Nephron (organoid): ENCODE results near the gene HPRT1.

Experiments
- H3K27ac Mint-ChIP-seq, 3 experiments: 2 replicates each; pipeline ENCODE4 v1.8.0; 2020; ENCODE audit warnings: mixed read lengths in 3 of 3, mild to moderate bottlenecking in 2 of 3, moderate library complexity in 1 of 3
- H3K27me3 Mint-ChIP-seq: 2 replicates; pipeline ENCODE4 v1.8.0; 2021; ENCODE audit warnings: low read depth, mild to moderate bottlenecking, moderate library complexity, mixed read lengths
- H3K36me3 Mint-ChIP-seq: 2 replicates; pipeline ENCODE4 v1.8.0; 2020; ENCODE audit warnings: low read depth, mixed read lengths
- H3K4me1 Mint-ChIP-seq: 2 replicates; pipeline ENCODE4 v1.8.0; 2020; ENCODE audit warnings: mixed read lengths
- H3K4me3 Mint-ChIP-seq, 3 experiments: 2 replicates each; pipeline ENCODE4 v1.8.0; 2020; ENCODE audit warnings: mild to moderate bottlenecking in 3 of 3, mixed read lengths in 3 of 3, moderate library complexity in 2 of 3
- H3K9me3 Mint-ChIP-seq: 2 replicates; pipeline ENCODE4 v1.8.0; 2020; ENCODE audit warnings: mixed read lengths
- CTCF ChIP-seq, 3 experiments: fragments of 200-600 bp; sonication (generic); IDR thresholded peaks; one replicate each; pipeline ENCODE4 v1.5.0; 2021; ENCODE audit warnings: antibody characterized with exemption in 3 of 3; ENCODE audit not compliant: unreplicated experiment in 3 of 3

HPRT1 gene

GRCh38 chrX:134452596-134452995 lies 7.4 kb upstream of the HPRT1 start:
- no peaks in the 10 kb centered on the region for H3K27me3 Mint-ChIP-seq
- no peak overlapping the region for H3K4me3 Mint-ChIP-seq
- H3K36me3 Mint-ChIP-seq, result no peaks in the 10 kb centered on the region
- peaks cover 7% of the 10 kb centered on the region for H3K9me3 Mint-ChIP-seq
- H3K4me1 Mint-ChIP-seq, result no peaks in the 10 kb centered on the region
- H3K27ac Mint-ChIP-seq, result no peak overlapping the region
- no peak for TF ChIP-seq CTCF (IDR thresholded peaks at IDR 0.05; ENCODE audit: unreplicated experiment in 3 of 3)

DNA sequence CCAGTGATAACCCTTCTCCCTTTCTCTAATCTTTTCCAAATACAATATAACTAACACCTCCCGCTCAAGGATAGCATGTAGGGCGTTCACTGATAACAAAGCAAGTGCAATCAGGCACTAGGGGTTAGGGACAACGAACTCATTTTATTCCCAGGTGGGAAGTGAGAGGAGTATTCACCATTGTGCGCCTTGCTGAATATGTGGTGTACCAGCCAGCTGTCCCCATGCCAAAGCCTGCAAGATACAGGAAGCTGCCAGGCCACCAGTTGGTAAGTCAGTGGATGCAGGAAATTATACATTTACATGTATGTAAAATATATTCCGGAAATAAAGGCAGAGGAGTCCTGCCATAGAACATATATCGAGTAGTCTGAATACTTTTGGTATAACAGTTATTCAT lies 6.3 kb upstream of the HPRT1 start:
- peaks cover 7% of the 10 kb centered on the region for H3K9me3 Mint-ChIP-seq
- no peak for TF ChIP-seq CTCF (IDR thresholded peaks at IDR 0.05; ENCODE audit: unreplicated experiment in 3 of 3)
- no peaks in the 10 kb centered on the region for H3K36me3 Mint-ChIP-seq
- no peak overlapping the region for H3K4me3 Mint-ChIP-seq
- no peaks in the 10 kb centered on the region for H3K4me1 Mint-ChIP-seq
- H3K27me3 Mint-ChIP-seq, result no peaks in the 10 kb centered on the region
- H3K27ac Mint-ChIP-seq, result no peak overlapping the region

- H3K36me3 Mint-ChIP-seq, result no peaks in the 10 kb centered on the region
- H3K27ac Mint-ChIP-seq, result no peak overlapping the region
- no peak overlapping the region for H3K4me3 Mint-ChIP-seq
- no peaks in the 10 kb centered on the region for H3K27me3 Mint-ChIP-seq
- no peaks in the 10 kb centered on the region for H3K4me1 Mint-ChIP-seq
- TF ChIP-seq CTCF (IDR thresholded peaks at IDR 0.05; ENCODE audit: unreplicated experiment in 3 of 3), result no peak
- H3K9me3 Mint-ChIP-seq, result peaks cover 7% of the 10 kb centered on the region
These were observed 5.5 kb upstream of the HPRT1 start for GRCh38 chrX:134454506-134454905.

DNA sequence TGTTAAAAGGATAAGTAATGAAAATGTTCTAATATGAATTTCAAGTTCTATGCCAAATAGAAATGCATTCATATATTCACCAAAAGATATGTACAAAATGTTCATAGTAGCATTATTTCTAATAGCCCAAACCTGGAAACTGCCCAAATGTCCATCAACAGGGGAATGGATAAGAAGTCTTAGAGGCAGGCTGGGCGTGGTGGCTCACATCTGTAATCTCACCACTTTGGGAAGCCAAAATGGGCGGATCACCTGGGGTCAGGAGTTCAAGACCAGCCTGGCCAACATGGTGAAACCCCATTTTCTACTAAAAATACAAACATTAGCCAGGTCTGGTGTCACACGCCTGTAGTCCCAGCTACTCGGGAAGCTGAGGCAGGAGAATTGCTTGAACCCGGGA lies 2.3 kb upstream of the HPRT1 start:
- H3K27me3 Mint-ChIP-seq, result no peaks in the 10 kb centered on the region
- no peaks in the 10 kb centered on the region for H3K9me3 Mint-ChIP-seq

GRCh38 chrX:134459683-134460004 lies 321 bp upstream of the HPRT1 start:
- peak overlapping the region; percentile 85 to 88 (median 88) for H3K4me3 Mint-ChIP-seq
- no peaks in the 10 kb centered on the region for H3K36me3 Mint-ChIP-seq
- H3K27ac Mint-ChIP-seq, result peak overlapping the region in 2 of 3 experiments; percentile 83 to 86
- no peaks in the 10 kb centered on the region for H3K27me3 Mint-ChIP-seq
- H3K4me1 Mint-ChIP-seq, result peaks cover 5% of the 10 kb centered on the region
- no peak for TF ChIP-seq CTCF (IDR thresholded peaks at IDR 0.05; ENCODE audit: unreplicated experiment in 3 of 3)
- no peaks in the 10 kb centered on the region for H3K9me3 Mint-ChIP-seq

More for the DNA sequence above, 2.3 kb upstream of the HPRT1 start:
- H3K27ac Mint-ChIP-seq, result no peak overlapping the region
- TF ChIP-seq CTCF (IDR thresholded peaks at IDR 0.05; ENCODE audit: unreplicated experiment in 3 of 3), result no peak
- peaks cover 5% of the 10 kb centered on the region for H3K4me1 Mint-ChIP-seq
- H3K4me3 Mint-ChIP-seq, result peak overlapping the region; percentile 37 to 69 (median 54)
- H3K36me3 Mint-ChIP-seq, result no peaks in the 10 kb centered on the region

- H3K4me3 Mint-ChIP-seq, result peak overlapping the region; percentile 88 to 91 (median 91)
These were observed 876 bp downstream of the HPRT1 start for GRCh38 chrX:134460862-134461220.

More at GRCh38 chrX:134460862-134461220, 876 bp downstream of the HPRT1 start:
- Mint-ChIP-seq H3K4me1 (peaks cover 5% of the 10 kb centered on the region), H3K9me3 (no peaks in the 10 kb centered on the region), H3K27me3 (no peaks in the 10 kb centered on the region), H3K27ac (peak overlapping the region in 2 of 3 experiments; percentile 77 to 88), H3K36me3 (no peaks in the 10 kb centered on the region)
- TF ChIP-seq CTCF (IDR thresholded peaks at IDR 0.05; ENCODE audit: unreplicated experiment in 3 of 3), result no peak
